Measurements from ENCODE around the gene ZNF831.

GRCh38 chr20:59195316-59195993 is 31.8 kb downstream of the ZNF831 start:
- TF ChIP-seq CTCF (IDR thresholded peaks at IDR 0.05) (no peak), EP300 (IDR thresholded peaks at IDR 0.05) (no peak)

Measured in ovary (tissue), 3 donors.